ENCODE data around the gene RARRES1.

DNA sequence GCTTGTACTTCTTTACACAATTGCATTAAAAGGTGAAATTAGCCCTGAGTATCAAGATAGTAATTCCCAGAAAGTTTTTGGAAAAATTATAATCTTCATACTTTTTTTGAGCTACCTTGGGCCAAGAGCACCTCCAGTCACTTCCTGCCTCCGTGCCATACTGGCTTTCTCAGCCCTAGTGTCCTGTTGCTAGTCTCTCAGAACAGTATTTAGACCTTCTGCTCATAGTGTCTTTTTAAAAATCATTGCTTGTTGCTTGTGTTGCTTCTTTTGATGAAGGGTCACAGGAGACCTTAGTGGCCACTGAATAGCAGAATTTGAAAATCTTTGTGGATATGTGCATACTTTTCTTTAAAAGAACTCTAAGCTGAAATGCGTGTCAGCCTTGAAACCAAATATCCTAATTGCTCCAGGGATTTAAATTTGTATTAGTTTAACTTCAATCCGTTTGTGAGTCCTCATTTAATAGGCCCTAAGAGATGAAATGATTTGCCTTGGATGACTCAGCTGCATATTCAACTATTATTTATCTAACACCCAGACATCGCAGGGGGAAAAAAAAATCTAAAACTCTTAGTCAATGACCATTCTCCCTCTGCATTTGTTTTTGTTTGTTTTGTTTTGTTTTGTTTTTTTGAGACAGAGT, 30.7 kb downstream of the RARRES1 start:
- TF ChIP-seq CTCF (IDR thresholded peaks at IDR 0.05): no peak
- no peak for TF ChIP-seq POLR2AphosphoS5 (IDR thresholded peaks at IDR 0.05)

Measured in breast epithelium (tissue), 3 donors.